ENCODE data around the gene GFRA3.
"Not testable (repeated sequence)": the region's sequence is repeated elsewhere in the genome, so short reads cannot be mapped to it uniquely, and the experiment has no call there.

Gene GFRA3

GRCh38 chr5:138272681-138273080 is 1.7 kb downstream of the GFRA3 start:
- DNase-seq (ENCODE audit: low spot score) = no peak
- TF ChIP-seq CTCF (IDR thresholded peaks at IDR 0.05) = no peak
- no peak overlapping the region for H3K4me3 ChIP-seq
- H3K27ac ChIP-seq = no peak overlapping the region

GRCh38 chr5:138271281-138271680 is 3.1 kb downstream of the GFRA3 start:
- Histone ChIP-seq H3K4me3 (no peak overlapping the region), H3K27ac (no peak overlapping the region)
- no peak for DNase-seq (ENCODE audit: low spot score)
- TF ChIP-seq CTCF (IDR thresholded peaks at IDR 0.05) = no peak

GRCh38 chr5:138264183-138264582 is 10.2 kb downstream of the GFRA3 start:
- no peak for TF ChIP-seq CTCF (IDR thresholded peaks at IDR 0.05)
- Histone ChIP-seq H3K27ac (no peak overlapping the region), H3K4me3 (no peak overlapping the region)
- DNase-seq (ENCODE audit: low spot score) = no peak

- TF ChIP-seq CTCF (IDR thresholded peaks at IDR 0.05) = no peak
- no peak for DNase-seq (ENCODE audit: low spot score)
Observed at GRCh38 chr5:138263581-138263980, 10.8 kb downstream of the GFRA3 start.

GRCh38 chr5:138258704-138259292 is 15.6 kb downstream of the GFRA3 start:
- DNase-seq (ENCODE audit: low spot score) = no peak
- Histone ChIP-seq H3K27ac (no peak overlapping the region), H3K4me3 (no peak overlapping the region)
- no peak for TF ChIP-seq CTCF (IDR thresholded peaks at IDR 0.05)

More at GRCh38 chr5:138263581-138263980, 10.8 kb downstream of the GFRA3 start:
- Histone ChIP-seq H3K4me3 (no peak overlapping the region), H3K27ac (no peak overlapping the region)

GRCh38 chr5:138257583-138257982 is 16.8 kb downstream of the GFRA3 start:
- DNase-seq (ENCODE audit: low spot score) = no peak
- Histone ChIP-seq H3K27ac (no peak overlapping the region), H3K4me3 (no peak overlapping the region)
- TF ChIP-seq CTCF (IDR thresholded peaks at IDR 0.05) = no peak

GRCh38 chr5:138252944-138253343 is 21.5 kb downstream of the GFRA3 start:
- Histone ChIP-seq H3K27ac (no peak overlapping the region), H3K4me3 (no peak overlapping the region)
- no peak for DNase-seq (ENCODE audit: low spot score)
- no peak for TF ChIP-seq CTCF (IDR thresholded peaks at IDR 0.05)

- DNase-seq (ENCODE audit: low spot score); H3K27ac ChIP-seq; H3K4me3 ChIP-seq: not testable (repeated sequence)
Observed at GRCh38 chr5:138247800-138248199, 26.6 kb downstream of the GFRA3 start.

All from coronary artery (tissue), 2 donors.